Measurements from ENCODE around the gene ZRANB2.

ZRANB2 gene

GRCh38 chr1:71033136-71033535 lies 47.7 kb downstream of the ZRANB2 start:
- DNase-seq (ENCODE audit: extremely low read depth, low read depth), result no peak
- no peak overlapping the region for H3K4me3 ChIP-seq (replicated peaks; ENCODE audit: low read depth, low read length)
- TF ChIP-seq CTCF (IDR thresholded peaks at IDR 0.05; ENCODE audit: low read depth, low read length, missing control alignments), result no peak

DNA sequence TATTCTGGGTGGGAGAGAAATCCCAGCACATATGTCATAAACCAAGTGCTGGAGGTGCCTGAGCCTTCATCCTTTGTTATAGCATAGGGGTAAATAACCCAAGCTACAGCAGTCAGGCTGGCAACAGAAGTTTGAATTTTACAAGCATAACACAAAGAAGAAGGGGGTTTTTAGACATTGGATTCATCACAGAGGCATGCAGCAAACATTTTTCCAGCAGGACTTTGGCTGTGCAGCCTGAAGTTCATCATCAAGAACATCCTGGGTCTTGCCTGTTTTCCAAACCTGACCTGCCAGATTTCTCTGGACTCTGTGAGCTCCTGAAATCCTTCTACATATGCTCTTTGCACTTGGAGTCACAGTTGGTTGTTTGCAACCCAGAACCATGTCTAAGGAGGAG lies 49.4 kb downstream of the ZRANB2 start:
- no peak for TF ChIP-seq CTCF (IDR thresholded peaks at IDR 0.05; ENCODE audit: low read depth, low read length, missing control alignments)
- no peak for DNase-seq (ENCODE audit: extremely low read depth, low read depth)

DNA sequence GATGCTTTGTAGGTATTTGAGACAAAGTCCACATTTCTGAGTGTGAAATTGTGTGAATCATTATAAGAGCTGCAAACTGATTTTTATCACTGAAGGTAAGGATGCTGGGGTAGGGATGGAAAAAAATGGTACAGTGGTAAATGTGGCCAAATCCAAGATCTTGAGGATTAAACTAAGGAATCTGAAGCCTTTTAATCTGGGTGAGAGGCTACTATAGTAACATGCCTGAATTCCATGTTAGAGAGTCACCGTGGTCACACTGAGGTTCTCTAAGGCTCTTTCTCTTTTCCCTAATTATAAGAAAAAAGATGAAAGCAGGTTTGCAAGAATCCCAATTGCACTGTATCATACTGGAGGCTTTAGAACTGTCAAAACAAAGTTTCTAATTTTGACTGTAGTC lies 50.8 kb downstream of the ZRANB2 start:
- DNase-seq (ENCODE audit: extremely low read depth, low read depth), result no peak
- H3K4me3 ChIP-seq (replicated peaks; ENCODE audit: low read depth, low read length), result no peak overlapping the region
- no peak for TF ChIP-seq CTCF (IDR thresholded peaks at IDR 0.05; ENCODE audit: low read depth, low read length, missing control alignments)

More for the DNA sequence above, 49.4 kb downstream of the ZRANB2 start:
- H3K4me3 ChIP-seq (replicated peaks; ENCODE audit: low read depth, low read length), result no peak overlapping the region

- no peak for DNase-seq (ENCODE audit: extremely low read depth, low read depth)
- H3K4me3 ChIP-seq (replicated peaks; ENCODE audit: low read depth, low read length), result no peak overlapping the region
- TF ChIP-seq CTCF (IDR thresholded peaks at IDR 0.05; ENCODE audit: low read depth, low read length, missing control alignments), result no peak
Observed at GRCh38 chr1:71028981-71029380, 51.9 kb downstream of the ZRANB2 start.

DNA sequence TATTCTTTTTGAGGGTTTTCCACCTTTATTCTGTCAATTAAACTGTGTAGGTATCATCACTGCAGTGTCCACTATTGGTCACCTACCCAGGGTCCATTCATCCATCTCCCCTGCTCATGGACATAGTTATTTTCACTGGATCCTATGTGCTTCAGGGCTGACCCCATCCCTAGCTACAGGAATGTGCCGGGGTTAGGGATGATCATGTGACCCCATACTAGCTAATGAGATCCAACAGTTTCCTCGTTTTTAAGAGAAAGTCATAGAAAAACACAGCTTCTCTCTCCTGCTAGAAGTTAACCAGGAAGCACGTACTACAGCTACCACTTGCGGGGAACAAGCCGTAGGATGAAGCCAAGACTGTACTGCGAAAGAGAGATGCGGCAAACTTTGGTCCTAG lies 52.8 kb downstream of the ZRANB2 start:
- H3K4me3 ChIP-seq (replicated peaks; ENCODE audit: low read depth, low read length), result no peak overlapping the region
- DNase-seq (ENCODE audit: extremely low read depth, low read depth), result no peak
- TF ChIP-seq CTCF (IDR thresholded peaks at IDR 0.05; ENCODE audit: low read depth, low read length, missing control alignments), result no peak

GRCh38 chr1:71026093-71026492 lies 54.7 kb downstream of the ZRANB2 start:
- H3K4me3 ChIP-seq (replicated peaks; ENCODE audit: low read depth, low read length), result no peak overlapping the region
- no peak for DNase-seq (ENCODE audit: extremely low read depth, low read depth)
- no peak for TF ChIP-seq CTCF (IDR thresholded peaks at IDR 0.05; ENCODE audit: low read depth, low read length, missing control alignments)

GRCh38 chr1:71023515-71023914 lies 57.3 kb downstream of the ZRANB2 start:
- no peak for TF ChIP-seq CTCF (IDR thresholded peaks at IDR 0.05; ENCODE audit: low read depth, low read length, missing control alignments)
- no peak overlapping the region for H3K4me3 ChIP-seq (replicated peaks; ENCODE audit: low read depth, low read length)
- no peak for DNase-seq (ENCODE audit: extremely low read depth, low read depth)
